Activated T-cell treated with anti-CD3 and anti-CD28 coated beads, Interleukin-2, amount 50 U/mL, for 48 hours (primary cell): ENCODE results near the gene ADRM1.

Source experiments
- DNase-seq, 2 experiments: peaks; one replicate each; pipeline ENCODE4 v3.0.0-alpha.2; 2020

ADRM1 gene, protein sequence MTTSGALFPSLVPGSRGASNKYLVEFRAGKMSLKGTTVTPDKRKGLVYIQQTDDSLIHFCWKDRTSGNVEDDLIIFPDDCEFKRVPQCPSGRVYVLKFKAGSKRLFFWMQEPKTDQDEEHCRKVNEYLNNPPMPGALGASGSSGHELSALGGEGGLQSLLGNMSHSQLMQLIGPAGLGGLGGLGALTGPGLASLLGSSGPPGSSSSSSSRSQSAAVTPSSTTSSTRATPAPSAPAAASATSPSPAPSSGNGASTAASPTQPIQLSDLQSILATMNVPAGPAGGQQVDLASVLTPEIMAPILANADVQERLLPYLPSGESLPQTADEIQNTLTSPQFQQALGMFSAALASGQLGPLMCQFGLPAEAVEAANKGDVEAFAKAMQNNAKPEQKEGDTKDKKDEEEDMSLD

DNA sequence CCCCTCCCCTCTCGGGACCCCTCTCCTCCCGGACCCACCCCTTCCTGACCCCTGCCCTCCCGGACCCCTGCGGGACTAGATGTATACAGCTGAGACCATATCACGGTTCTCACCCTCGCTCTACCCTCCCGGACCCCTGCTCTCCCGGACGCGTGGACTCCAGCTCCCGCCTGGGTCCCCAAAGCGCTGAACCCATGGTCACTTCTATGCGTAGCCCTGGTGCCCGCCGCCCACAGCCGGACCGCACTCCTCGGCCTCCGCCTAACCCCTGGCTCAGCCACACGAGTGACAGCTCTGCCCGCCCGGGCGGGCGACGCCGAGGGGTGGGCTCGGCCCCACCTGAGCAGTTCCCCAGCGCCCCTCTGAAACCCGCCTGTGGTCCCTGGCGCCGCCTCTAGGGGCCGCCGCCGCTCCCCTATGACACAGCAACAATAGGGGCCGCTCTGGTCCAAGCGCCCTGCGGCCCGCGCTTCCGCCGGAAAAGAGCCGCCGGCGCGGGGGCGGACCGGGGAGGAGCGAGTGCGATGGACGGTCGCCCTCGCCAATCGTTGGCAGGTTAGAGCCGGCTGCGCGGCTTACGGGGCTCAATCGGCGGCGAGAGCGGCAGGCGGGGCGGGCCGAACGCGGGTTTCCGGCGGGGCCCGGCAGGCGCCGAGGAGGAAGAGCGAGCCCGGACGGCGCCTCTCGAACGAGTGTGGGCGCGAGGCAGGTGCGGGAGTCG lies at the start of gene ADRM1:
TSS of gene ADRM1 (plus strand) at position 657 of the 721 bp plus-strand sequence. CDS start 572 bp downstream, outside the sequence.
- DNase-seq, result peak; percentile 98 to 99

DNA sequence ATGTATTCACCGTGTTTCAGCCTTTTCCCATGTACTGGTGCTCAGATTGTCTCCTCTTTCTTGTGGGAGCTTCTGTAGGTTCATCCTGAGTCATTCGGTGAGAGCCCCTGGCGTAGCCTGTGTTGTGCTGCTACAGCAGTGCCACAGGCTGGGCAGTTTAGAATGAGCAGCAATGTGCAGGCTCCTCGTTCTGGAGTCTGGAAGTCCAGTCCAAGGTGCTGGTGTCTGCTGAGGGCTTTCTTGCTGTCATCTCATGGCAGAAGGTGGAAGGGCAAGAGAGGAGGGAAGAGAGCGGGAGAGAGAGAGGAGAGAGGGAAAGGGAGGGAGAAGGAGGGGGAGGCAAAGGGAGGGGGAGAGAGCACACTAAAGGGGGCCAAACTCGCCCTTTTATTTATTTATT lies 49.4 kb upstream of the ADRM1 start:
- DNase-seq, result no peak

DNA sequence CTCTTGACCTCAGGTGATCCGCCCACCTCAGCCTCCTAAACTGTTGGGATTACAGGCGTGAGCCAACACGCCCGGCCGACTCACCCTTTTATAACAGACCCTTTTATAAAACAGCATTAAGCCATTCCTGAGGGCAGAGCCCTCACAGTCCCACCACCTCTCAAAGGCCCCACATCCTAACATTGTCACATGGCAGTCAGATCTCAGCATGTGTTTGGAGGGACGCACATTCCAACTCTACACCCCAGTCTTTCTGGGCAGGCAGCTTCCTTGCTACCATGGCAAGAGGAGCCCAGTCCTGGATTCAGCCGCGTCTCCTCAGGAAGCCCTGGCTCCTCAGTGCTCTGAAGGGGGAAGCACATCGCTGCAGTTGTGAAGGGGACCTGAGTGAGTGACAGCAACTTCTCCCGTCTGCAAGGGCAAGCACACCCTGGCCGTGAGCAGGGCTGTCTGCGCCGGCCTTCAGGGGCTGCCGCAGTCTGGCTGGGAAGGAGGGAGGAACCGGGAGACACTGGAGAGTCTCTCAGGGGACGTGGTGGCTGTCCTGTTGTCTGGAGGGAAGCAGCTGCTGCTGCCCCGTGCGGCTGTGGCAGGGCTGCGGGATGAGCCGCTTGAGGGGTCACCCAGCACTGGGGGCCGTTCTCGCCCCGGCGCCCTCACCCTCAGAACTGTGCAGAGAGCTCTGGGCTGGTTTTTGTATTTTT lies 48.6 kb upstream of the ADRM1 start:
- DNase-seq, result no peak

DNA sequence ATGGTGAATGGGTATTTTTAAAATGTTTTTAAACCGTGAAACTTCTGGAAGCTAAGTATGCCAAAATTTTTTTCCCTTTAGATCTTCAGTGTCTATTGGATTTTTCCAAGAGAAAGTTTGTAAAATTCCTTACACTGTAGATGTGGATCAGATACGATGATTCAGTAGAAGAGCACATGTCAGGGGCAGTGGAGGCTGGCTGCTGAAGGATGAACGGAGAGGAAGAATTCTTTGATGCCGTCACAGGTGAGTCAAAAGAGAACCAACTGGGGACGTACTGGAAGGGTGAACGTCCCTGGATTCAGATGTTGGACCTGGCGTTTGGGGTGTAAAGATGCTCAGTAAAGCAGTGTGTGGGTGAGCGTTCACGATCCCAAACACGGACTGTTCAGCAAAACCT lies 46.8 kb upstream of the ADRM1 start:
- DNase-seq, result no peak

DNA sequence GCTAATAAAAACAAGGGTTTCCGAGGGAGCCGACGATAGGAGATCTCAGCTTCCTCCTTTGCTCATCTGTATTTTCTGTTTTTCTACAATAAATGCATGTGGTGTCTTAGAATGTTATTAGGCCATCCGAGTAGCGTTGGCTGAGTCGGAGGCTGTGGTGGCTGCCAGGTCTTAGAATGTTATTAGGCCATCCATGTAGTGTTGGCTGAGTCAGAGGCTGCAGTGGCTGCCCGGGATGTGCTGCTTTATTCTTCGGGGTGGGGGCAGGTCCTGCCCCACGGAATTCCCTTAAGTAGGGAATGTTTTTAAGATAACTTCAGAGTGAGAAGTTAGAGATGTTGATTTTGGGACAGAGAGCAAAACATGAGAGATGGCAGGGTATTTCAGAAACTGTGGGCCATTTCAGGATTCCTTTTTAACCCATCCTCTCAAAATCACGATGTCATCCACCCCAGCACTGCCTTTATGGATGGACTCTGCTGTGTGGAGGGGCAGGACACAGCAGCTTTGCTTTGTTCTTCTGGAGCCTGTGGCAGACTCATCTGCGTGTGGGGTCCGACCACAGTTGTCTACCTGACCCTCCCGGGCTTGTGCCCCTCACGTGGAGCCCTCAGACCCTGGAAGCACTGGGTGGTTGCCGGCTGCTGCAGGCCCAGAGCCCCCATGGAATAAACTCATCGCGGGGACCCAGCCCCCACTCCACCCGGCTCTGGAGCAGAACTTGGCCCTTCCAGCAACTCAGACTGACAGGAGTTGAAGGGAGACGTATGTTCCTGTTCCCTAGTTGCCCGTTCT lies 44.1 kb upstream of the ADRM1 start:
- no peak for DNase-seq

DNA sequence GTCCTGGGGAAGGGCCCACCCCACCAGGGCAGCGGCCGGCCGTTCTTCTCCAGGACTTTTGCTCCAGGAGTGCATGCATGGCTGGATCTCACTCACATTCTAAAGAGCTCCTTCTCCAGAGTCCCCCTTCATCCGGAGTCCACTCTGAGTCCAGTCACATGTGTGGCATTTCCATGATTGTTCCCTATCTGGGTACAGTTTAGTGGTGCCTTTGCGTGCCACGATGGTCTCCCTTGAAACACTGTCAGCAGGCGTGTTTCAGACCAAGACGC lies 43.6 kb upstream of the ADRM1 start:
- DNase-seq, result no peak

DNA sequence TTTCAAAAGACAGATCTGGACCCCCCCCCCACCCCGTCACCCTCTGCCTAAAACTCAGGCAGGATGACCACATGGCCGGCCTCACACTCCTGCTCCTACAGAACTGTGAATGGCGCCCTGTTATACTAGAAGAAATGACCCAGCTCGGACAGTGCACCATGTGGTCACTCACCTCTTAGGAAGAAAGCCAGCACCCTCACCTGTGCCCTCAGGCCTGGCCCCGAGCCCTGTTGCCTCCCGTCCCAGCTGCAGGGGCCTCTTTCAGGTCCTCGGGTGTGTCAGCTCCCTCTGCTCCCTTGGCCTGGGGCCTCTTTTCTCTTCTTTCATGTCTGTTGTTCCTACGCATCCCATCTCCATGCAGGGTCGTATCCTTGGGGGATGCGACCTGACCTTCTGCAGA lies 40.7 kb upstream of the ADRM1 start:
- DNase-seq, result no peak

DNA sequence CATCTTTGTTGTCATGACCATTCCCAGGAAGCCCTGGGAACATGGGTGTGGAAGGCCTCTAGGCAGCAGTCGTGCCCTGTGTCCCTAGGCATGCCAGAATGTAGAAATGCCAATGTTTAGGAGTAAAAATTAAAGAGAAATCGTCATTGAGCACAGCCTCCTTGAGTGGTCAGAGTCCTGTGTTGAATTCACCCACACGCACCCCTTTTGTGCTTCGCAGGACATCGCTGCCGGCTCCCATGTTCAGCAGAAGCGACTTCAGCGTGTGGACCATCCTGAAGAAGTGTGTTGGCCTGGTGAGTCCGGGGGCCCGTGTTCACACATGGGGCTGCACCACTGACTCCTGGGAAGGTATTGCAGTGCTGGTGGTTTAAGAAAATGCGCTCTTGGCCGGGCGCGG lies 39.4 kb upstream of the ADRM1 start:
- no peak for DNase-seq

DNA sequence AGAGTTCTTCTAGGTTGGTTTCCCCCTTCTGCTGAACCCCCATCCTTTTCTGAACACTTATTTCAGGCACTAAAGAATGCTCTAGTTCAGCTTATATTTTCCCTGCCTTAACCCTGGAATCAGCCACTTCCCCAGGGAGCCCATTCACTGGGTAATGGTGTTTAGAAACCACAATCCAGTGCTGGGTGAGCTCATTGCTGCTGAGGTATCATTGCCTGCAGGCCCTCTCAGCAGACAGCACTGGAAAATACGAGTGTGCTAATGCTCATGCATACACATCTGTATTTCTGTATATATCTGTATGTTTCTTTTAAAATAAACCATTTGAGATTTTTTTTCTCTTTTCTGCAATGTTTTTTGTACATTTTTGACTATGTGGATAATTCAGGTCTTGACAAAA lies 37.4 kb upstream of the ADRM1 start:
- no peak for DNase-seq

DNA sequence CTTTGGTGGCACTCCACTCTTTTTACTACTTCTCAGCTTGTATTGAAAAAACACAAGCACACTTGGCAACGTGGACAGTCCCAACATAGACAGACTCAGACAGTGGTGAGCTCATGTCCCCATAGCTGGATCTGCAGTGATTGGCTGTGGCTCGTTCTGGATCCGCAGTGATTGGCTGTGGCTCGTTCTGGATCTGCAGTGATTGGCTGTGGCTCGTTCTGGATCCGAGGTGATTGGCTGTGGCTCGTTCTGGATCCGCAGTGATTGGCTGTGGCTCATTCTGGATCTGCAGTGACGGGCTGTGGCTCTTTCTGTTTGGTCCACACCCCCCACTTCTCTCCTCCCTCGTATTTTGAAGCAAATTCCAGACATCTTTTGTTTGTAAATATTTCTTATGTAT lies 36.5 kb upstream of the ADRM1 start:
- peak in 1 of 2 experiments; percentile 29 for DNase-seq

DNA sequence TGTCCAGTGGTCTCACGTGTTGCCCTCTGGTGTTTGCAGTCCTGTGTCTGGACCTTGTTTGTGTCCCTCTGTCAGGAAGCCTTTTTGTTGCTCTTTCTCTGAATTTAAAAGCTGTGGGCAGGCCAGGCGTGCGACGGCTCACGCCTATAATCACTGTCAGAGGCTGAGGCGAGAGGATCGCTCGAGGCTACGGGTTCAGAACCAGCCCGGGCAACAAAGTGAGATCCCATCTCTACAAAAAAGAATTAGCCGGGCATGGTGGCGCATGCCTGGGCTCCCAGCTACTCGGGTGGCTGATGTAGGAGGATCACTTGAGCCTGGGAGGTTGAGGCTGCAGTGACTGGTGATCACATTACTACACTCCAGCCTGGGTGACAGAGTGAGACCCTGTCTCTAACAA lies 35.9 kb upstream of the ADRM1 start:
- DNase-seq, result no peak

DNA sequence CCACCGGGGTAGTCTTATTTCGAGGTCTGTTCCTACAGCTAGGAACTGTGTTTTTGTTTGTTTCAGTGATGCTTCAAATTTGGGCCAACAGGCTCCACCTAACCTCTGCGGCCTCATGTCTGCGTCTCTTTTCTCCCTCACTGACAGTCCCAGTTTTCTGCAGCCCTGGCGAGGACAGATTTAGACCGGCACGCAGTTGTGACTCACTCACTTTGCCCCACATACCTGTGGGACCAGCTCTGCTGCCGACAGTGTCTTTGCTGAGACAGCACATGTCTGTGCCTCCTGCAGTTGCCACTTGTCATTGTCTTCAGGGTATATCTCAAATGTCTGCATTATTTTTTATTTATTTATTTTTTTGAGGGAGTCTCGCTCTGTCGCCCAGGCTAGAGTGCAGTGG lies 35.3 kb upstream of the ADRM1 start:
- DNase-seq, result no peak

DNA sequence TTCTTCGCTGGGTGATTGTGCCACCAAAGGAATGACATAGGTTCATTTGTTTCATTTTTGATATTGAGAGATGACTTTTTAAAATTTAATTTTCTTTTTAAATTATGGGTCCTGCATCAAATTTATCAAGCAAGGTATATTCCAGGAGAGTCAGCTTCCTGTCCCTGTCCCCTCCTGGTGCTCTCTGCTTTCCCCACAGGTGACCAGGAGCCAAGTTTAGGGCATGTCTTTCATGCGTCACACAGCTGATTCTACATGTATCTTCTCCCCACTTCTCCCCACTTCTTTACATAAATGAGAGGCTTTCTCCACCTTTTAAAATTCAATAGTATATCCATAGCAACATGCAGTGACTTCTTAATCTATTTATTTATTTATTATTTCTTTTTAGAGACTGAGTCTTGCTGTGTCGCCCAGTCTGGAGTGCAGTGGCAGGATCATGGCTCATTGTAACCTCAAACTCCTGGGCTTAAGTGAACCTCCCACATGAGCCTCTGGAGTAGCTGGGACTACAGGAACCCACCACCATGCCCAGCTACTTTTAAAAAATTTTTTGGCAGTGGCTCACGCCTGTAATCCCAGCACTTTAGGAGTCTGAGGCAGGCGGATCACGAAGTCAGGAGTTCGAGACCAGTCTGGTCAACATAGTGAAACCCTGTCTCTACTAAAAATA lies 34.4 kb upstream of the ADRM1 start:
- no peak for DNase-seq

DNA sequence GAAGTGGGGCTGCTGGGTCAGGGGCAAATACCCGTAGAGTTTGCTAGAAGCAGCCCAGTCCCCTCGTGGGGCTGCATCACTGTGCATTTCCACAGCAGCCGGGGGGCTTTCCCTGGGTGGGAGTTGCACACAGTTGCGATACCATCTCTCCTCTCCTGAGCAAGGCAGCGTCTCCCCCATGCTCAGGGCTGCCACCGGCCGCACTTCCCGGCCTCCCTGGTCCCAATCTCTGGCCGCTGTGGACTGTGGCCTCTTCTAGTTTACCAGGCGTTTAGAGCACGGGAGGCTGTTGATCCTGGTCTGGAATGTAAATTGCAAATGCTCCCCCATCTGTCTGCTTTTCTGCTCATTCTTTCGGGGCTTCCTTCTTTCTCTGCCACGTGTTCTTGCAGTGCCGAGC lies 33.4 kb upstream of the ADRM1 start:
- no peak for DNase-seq

DNA sequence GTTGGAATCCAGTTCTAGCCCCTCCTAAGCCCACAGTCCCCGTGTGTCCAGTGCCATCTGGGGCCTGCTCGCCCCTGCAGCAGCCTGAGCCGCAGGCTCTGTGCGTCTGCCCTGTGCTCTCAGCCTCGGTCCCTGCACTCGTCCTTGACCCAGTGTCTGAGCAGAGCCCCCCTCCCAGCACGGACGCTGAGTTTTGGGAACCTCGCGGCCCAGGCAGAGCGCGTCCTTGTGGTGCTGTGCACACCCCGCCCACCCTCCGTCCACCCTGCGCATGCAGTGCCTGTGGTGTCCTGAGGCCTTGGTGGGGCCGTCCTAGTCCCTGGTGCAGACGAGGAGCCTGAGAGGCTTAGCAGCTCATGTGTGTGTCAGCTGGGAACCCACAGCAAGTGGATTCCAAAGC lies 32.9 kb upstream of the ADRM1 start:
- no peak for DNase-seq

DNA sequence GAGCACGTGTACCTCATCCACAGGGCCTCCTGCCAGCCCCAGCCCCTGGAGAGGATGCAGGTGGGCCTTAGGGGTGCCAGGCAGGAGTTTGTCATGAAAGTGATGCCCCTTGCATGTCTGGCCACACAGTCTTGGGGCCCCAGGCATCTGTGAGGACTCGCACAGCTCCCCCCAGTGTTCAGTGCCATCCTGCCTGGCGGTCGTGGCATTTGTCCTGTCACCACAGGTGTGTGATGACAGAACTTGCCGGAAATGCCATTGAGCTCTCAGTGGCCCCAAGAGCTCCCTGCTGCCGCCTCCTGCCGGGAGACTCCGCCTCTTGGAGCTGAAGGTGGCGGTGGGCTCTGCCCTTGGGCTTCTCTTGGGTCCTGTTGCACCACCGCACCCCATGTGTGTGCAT lies 30.6 kb upstream of the ADRM1 start:
- no peak for DNase-seq

DNA sequence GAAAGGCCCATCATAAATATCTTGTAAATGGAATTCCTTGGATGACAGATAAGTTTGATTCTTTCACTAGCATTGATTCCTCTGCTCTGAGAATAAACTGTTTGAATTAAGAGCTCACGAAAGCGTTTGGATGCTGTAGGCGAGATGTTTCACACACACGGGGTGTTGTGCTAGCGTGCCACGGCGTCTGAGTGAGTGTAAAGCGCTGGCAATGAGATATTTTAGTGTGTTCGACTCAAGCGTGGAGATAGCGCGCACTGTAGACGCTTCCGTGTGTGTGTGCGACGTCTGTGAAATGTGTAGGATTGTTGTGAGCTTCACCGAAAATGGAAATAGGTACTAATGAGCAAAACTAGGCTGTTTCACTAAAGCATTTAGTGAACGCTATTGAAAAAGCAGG lies 29.4 kb upstream of the ADRM1 start:
- no peak for DNase-seq

DNA sequence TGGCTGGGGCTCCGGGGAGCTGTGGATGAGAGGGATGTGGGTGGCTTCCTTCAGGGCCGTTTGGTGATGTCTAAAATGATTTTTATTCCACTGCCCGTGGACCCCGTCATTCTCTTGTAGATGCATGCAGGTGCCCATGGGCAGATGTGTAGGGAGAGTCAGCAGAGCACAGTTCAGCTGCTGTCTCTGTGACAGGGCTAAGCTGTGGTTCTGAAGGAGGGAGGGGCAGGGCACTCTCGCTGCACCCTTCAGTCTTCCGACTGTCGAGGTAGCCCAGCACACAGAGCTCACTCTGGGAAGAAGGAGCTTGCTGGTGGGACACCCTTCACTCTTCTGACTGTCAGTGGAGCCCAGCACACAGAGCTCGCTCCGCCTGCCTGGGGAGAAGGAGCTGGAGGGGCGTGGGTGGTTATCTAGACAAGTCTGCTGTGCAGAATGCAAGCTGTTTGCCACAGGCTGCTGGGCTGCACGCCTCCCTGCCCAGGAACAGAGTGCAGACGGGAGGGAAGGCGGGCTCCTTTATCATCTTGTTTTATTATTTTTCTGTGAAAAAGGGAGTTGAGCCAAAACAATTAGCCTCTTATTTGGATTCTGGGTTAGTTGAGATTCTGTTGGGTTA lies 28.4 kb upstream of the ADRM1 start:
- DNase-seq, result no peak

DNA sequence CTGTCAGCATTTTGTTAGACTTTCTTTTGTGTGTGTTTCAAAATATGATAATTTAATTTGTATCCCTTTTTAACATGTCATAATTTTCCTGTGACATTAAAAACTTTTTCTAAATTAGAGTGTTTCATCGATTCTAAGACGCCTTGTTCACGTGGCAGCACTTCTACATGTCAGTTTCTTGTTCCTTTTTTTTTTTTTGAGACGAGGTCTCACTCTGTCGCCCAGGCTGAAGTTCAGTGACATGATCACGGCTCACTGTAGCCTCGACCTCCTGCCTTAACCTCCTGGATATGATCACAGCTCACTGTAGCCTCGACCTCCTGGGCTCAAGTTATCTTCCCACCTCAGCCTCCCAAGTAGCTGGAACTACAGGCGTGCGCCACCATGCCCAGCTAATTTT lies 27.6 kb upstream of the ADRM1 start:
- no peak for DNase-seq

DNA sequence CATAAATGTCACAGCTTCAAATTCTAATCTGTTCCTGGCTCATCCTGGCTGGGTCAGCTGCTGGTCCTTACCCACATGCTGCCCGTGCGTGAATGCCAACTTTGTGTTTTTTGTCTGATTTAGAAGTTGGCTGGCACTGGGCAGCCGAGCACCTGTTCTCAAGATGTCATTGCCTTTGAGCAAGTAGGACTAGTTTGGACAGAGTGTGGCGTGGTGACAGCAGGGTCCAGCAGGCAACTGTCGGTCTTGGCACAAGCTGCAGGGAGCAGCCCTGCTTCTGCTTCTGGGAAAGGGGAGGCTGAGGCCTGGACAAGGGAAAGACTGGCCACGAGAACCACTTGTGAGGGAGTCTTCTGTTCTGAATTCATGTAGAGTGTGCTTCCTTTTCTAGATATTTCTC lies 26.4 kb upstream of the ADRM1 start:
- no peak for DNase-seq

DNA sequence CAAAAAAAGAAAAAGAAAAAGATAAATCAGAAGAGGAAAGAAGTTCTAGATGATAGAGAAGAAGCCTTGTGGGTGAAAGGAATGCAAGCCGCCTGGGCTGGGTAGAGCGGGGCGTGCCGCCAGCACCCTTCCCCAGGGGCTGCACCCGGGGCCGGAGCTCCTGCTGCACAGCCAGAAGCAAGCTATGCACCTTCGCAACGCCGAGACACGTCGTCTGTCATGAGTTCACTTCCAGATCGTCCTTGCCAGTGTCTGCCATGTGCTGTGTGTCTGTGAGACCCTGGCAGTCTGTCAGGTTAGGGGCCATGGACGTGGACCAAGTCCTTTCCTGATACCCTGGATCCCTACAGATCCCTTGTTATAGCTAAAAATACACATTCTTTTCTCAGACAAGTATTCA lies 25.5 kb upstream of the ADRM1 start:
- DNase-seq, result no peak

DNA sequence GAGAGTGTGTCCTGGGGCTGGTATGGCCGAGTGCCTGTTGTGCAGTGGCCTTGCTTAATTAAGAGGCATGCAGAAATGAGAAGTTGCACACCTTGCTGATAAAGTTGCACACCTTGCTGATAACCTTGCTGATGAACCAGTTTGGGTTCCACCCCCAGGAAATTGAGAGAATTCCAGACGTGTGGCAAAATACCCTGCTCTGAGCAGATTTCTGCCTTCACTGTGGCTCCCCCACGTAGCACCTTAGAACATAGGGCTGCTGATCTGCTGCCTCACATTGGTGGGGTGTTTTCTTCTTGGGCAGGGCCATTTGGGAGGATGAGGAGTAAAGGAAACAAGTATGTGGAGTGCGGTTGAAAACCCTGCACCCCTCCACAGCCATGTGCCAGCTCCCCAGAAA lies 22.5 kb upstream of the ADRM1 start:
- DNase-seq, result no peak
